HEK293T (cell line): Measurements from ENCODE around the gene CLOCK.
"Not testable (repeated sequence)": the region's sequence is repeated elsewhere in the genome, so short reads cannot be mapped to it uniquely, and the experiment has no call there.

Experiments used
- CTCF ChIA-PET: fragments of 350-600 bp; formaldehyde crosslinking; extraction: SDS; loops from one replicate; lab custom pipeline; 2021; ENCODE audit warnings: antibody characterized with exemption, inconsistent platforms; lab: Yijun Ruan, JAX
- POLR2A ChIA-PET: fragments of 350-600 bp; formaldehyde crosslinking; extraction: SDS; loops from one replicate; lab custom pipeline; 2020; ENCODE audit warnings: antibody characterized with exemption, inconsistent platforms; lab: Yijun Ruan, JAX
- DNase-seq: peaks from one replicate; pipeline ENCODE4 v3.0.0; 2012; ENCODE audit warnings: mixed read lengths; ENCODE audit errors: extremely low spot score
- ARNT ChIP-seq: fragments of 450-650 bp; IDR thresholded peaks from 2 replicates; pipeline ENCODE4 v1.6.1; 2017; ENCODE audit warnings: mild to moderate bottlenecking
- BHLHE40 ChIP-seq: fragments of 450-650 bp; IDR thresholded peaks from 2 replicates; pipeline ENCODE4 v1.6.1; 2016; ENCODE audit warnings: mild to moderate bottlenecking, moderate library complexity, borderline replicate concordance
- CTBP1 ChIP-seq: fragments of 450-650 bp; IDR thresholded peaks from 2 replicates; pipeline ENCODE4 v1.6.1; 2016; ENCODE audit warnings: borderline replicate concordance
- ELF4 ChIP-seq: fragments of 450-650 bp; IDR thresholded peaks from 2 replicates; pipeline ENCODE4 v1.6.1; 2017; ENCODE audit warnings: antibody characterized with exemption
- FOXA1 ChIP-seq: fragments of 450-650 bp; IDR thresholded peaks from 2 replicates; pipeline ENCODE4 v1.6.1; 2016; ENCODE audit warnings: mild to moderate bottlenecking
- FOXK2 ChIP-seq: fragments of 450-650 bp; IDR thresholded peaks from 2 replicates; pipeline ENCODE4 v1.6.1; 2016; ENCODE audit warnings: mild to moderate bottlenecking
- FOXM1 ChIP-seq: fragments of 450-650 bp; IDR thresholded peaks from 2 replicates; pipeline ENCODE4 v1.6.1; 2017; ENCODE audit warnings: mild to moderate bottlenecking, borderline replicate concordance
- HDGF ChIP-seq: fragments of 450-650 bp; IDR thresholded peaks from 2 replicates; pipeline ENCODE4 v1.6.1; 2017; ENCODE audit warnings: antibody characterized with exemption, borderline replicate concordance
- L3MBTL2 ChIP-seq: fragments of 450-650 bp; conservative IDR thresholded peaks from 2 replicates; pipeline ENCODE4 v1.6.1; 2016; ENCODE audit warnings: mild to moderate bottlenecking
- LEF1 ChIP-seq: fragments of 450-650 bp; IDR thresholded peaks from 2 replicates; pipeline ENCODE4 v1.6.1; 2017; ENCODE audit warnings: mild to moderate bottlenecking, borderline replicate concordance
- NFRKB ChIP-seq: fragments of 450-650 bp; IDR thresholded peaks from 2 replicates; pipeline ENCODE4 v1.6.1; 2016; ENCODE audit warnings: mild to moderate bottlenecking, moderate library complexity
- PKNOX1 ChIP-seq: fragments of 450-650 bp; IDR thresholded peaks from 2 replicates; pipeline ENCODE4 v1.6.1; 2016
- SP1 ChIP-seq: fragments of 450-650 bp; IDR thresholded peaks from 2 replicates; pipeline ENCODE4 v1.6.1; 2017
- SUZ12 ChIP-seq: fragments of 450-650 bp; IDR thresholded peaks from 2 replicates; pipeline ENCODE4 v1.6.1; 2016; ENCODE audit warnings: mild to moderate bottlenecking
- TARDBP ChIP-seq: fragments of 450-650 bp; IDR thresholded peaks from 2 replicates; pipeline ENCODE4 v1.6.1; 2016
- ZNF384 ChIP-seq: fragments of 450-650 bp; IDR thresholded peaks from 2 replicates; pipeline ENCODE4 v1.6.1; 2016

The CLOCK gene

DNA sequence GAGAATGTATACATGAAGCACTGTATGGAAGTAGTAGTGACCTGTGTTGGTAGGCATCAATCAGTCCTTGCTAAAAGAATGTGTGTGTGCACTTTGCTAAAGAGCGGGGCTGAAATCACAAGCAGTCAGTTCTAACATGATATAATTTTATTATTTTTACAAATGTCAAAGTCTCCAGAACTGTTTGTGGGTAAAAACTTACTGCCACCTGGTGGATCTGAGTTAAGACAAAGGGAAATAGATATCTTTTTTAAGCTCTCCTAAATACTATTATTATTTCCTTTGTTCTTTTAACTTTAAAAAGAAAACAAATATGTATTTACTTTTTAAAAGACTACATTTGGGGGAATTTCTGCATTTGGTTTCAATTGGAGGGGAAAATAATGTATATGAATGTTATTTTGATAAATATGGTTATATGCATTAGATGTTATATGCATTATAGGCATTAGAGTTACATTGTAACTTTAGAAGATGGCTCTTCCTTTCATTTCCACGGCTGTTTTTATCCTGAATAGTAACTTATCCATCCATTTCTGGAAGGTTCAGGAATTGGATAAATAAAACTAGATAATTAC lies 7.8 kb upstream of the CLOCK start:
- DNase-seq: peak; percentile 10
- CTCF ChIA-PET: no interaction called here
- TF ChIP-seq HDGF: no peak
- TF ChIP-seq CTBP1: no peak
- no peak for TF ChIP-seq FOXM1
- no peak for TF ChIP-seq TARDBP
- TF ChIP-seq L3MBTL2: no peak
- no peak for TF ChIP-seq LEF1
- no peak for TF ChIP-seq SUZ12
- TF ChIP-seq SP1: no peak
- TF ChIP-seq PKNOX1: no peak
- TF ChIP-seq FOXA1: no peak
- no peak for TF ChIP-seq ARNT
- no peak for TF ChIP-seq FOXK2
- no peak for TF ChIP-seq ELF4
- TF ChIP-seq NFRKB: no peak
- TF ChIP-seq BHLHE40: no peak
- no peak for TF ChIP-seq ZNF384
- POLR2A ChIA-PET: no interaction called here

DNA sequence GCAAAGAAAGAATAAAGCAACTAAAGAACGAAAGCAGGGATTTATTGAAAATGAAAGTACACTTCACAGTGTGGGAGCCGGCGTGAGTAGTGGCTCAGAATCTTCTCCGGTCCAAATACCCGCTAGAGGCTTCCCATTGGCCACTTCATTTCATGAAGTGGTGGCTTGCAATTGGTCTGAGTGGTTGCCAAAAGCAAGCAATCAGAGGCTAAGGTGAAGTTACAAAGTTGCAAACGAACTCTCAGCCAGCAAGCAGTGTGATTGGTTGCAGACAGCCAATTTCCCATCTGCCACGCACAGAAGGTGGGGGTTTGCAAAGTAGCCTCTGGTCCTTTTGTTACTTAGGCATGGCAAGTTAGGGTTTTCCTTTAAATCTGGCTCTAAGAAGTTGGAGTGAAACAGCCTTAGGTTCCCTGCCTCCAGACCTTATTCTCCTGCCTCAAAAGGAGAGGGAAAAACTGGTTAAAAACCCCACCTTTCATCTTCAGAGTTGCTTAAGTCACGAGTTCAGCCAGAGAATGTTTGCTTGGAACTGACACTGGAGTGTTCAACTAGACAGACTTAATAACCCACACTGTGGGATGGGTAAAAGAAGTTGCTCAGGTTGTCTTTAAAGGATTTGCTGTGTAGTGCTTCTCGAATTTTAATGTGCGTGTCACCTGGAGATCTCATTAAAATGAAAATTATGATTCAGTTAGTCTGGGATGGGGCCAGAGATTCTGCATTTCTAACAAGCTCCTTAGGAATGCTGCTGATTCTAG lies 6.9 kb upstream of the CLOCK start:
- CTCF ChIA-PET: no interaction called here
- POLR2A ChIA-PET: no interaction called here
- no peak for TF ChIP-seq ELF4
- TF ChIP-seq BHLHE40: no peak
- TF ChIP-seq HDGF: no peak
- TF ChIP-seq NFRKB: no peak
- no peak for TF ChIP-seq TARDBP
- TF ChIP-seq SUZ12: no peak
- TF ChIP-seq ARNT: no peak
- no peak for TF ChIP-seq FOXA1
- no peak for TF ChIP-seq FOXM1
- no peak for DNase-seq

GRCh38 chr4:55551964-55552363 lies 5.3 kb upstream of the CLOCK start:
- DNase-seq, CTCF ChIA-PET, POLR2A ChIA-PET: not testable (repeated sequence)

GRCh38 chr4:55549888-55550287 lies 3.2 kb upstream of the CLOCK start:
- CTCF ChIA-PET: interaction anchor here (0.8 kb wide), 1 partner anchor 205 kb away, joined by 4 read pairs; no protein-coding TSS in a partner anchor
- POLR2A ChIA-PET: no interaction called here
- DNase-seq: no peak
- no peak for TF ChIP-seq CTBP1
- no peak for TF ChIP-seq HDGF
- no peak for TF ChIP-seq FOXM1
- TF ChIP-seq ZNF384: no peak
- TF ChIP-seq LEF1: no peak

GRCh38 chr4:55547918-55548317 lies 1.2 kb upstream of the CLOCK start:
- CTCF ChIA-PET: no interaction called here

DNA sequence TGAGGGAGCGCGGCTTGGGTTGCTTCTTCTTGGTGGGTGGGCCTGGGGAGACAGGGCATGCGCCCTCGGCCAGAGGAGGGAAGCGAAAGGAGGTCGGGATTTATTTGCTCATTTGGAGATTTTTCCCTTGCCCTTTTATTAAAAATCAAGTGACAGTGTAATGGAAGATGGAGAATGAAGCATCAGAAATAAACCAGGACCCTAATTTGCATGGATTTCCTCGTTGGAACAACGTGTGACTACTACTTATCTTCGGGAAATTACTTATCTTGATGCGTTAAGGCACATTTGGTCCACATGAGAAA lies 709 bp upstream of the CLOCK start:
- no peak for DNase-seq
- ChIA-PET CTCF (interaction anchor here (0.6 kb wide), 1 partner anchor 99 kb away, joined by 4 read pairs; no protein-coding TSS in a partner anchor), POLR2A (interaction anchor here (3.0 kb wide), 1 partner anchor 202 kb away, joined by 14 read pairs; the partner anchor contains the start of gene SRD5A3)
- TF ChIP-seq CTBP1: no peak
- TF ChIP-seq ZNF384: no peak
- no peak for TF ChIP-seq L3MBTL2
- TF ChIP-seq ARNT: no peak
- TF ChIP-seq PKNOX1: no peak
- no peak for TF ChIP-seq LEF1

More at GRCh38 chr4:55547918-55548317, 1.2 kb upstream of the CLOCK start:
- TF ChIP-seq PKNOX1 (no peak), ZNF384 (no peak), SP1 (no peak), FOXK2 (no peak), FOXA1 (no peak), FOXM1 (no peak), L3MBTL2 (no peak), TARDBP (no peak), CTBP1 (no peak), ELF4 (no peak), ARNT (no peak), SUZ12 (no peak), NFRKB (no peak), LEF1 (no peak), BHLHE40 (no peak), HDGF (no peak)
- no peak for DNase-seq
- POLR2A ChIA-PET: no interaction called here
